ENCODE results near the gene RUNX2.

DNA sequence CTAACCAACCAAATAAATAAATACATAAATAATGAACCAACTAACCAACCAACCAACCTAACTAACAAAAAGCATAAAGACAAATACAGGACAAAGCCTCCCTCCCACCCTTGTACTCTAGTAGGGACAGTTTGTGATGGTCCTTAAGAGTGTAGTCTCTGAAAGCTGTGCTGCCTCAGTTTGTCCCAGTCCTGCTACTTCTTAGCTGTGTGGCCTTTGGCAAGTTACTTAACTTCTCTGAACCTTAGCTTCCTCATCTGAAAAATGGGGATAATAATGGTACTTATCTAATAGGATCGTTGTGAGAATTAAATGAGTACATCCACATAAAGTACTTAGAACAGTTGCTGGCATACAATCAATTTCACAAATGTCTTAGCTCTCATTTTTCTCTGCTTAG is 282.2 kb downstream of the RUNX2 start:
- TF ChIP-seq, protein P1, sequence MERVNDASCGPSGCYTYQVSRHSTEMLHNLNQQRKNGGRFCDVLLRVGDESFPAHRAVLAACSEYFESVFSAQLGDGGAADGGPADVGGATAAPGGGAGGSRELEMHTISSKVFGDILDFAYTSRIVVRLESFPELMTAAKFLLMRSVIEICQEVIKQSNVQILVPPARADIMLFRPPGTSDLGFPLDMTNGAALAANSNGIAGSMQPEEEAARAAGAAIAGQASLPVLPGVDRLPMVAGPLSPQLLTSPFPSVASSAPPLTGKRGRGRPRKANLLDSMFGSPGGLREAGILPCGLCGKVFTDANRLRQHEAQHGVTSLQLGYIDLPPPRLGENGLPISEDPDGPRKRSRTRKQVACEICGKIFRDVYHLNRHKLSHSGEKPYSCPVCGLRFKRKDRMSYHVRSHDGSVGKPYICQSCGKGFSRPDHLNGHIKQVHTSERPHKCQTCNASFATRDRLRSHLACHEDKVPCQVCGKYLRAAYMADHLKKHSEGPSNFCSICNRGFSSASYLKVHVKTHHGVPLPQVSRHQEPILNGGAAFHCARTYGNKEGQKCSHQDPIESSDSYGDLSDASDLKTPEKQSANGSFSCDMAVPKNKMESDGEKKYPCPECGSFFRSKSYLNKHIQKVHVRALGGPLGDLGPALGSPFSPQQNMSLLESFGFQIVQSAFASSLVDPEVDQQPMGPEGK (CRISPR knock-in tag; IDR thresholded peaks at IDR 0.05; ENCODE audit: borderline replicate concordance): no peak
- TF ChIP-seq ZNF70 (CRISPR knock-in tag; IDR thresholded peaks at IDR 0.05): no peak
